Osteoblast (primary cell): ENCODE measurements around the gene CNPY1. TPM values are rescaled to one million over a fixed set of nuclear protein-coding genes. Genes with fewer than 3 reads are reported as not detected.

Experiments used
- DNase-seq: peaks from one replicate; pipeline ENCODE4 v3.0.0; 2011; ENCODE audit warnings: low spot score, mixed read lengths; ENCODE audit not compliant: insufficient read length; ENCODE audit errors: missing footprints
- H2AFZ ChIP-seq: 2 replicates; pipeline ENCODE4 v1.6.0; 2011; ENCODE audit warnings: mild to moderate bottlenecking, low read length
- H3K27ac ChIP-seq: 2 replicates; pipeline ENCODE4 v1.5.1; 2011; ENCODE audit warnings: mild to moderate bottlenecking, low read depth, low read length, moderate library complexity
- H3K27me3 ChIP-seq: 2 replicates; pipeline ENCODE4 v1.6.0; 2012; ENCODE audit warnings: mild to moderate bottlenecking, control low read depth, inconsistent platforms, low read length, moderate library complexity; ENCODE audit not compliant: insufficient read depth
- H3K36me3 ChIP-seq: 2 replicates; pipeline ENCODE4 v1.5.1; 2011; ENCODE audit warnings: mild to moderate bottlenecking, low read length, control low read depth, moderate library complexity; ENCODE audit not compliant: insufficient read depth
- H3K4me1 ChIP-seq: 2 replicates; pipeline ENCODE4 v1.5.1; 2011; ENCODE audit warnings: mild to moderate bottlenecking, low read length, control low read depth, moderate library complexity; ENCODE audit not compliant: insufficient read depth
- H3K4me2 ChIP-seq: 2 replicates; pipeline ENCODE4 v1.6.0; 2011; ENCODE audit warnings: mild to moderate bottlenecking, low read length; ENCODE audit not compliant: insufficient read depth
- H3K4me3 ChIP-seq: fragments of 200-600 bp; sonication (generic); 3 replicates; pipeline ENCODE4 v1.5.1; 2012; ENCODE audit warnings: mild to moderate bottlenecking, low read length, inconsistent platforms; ENCODE audit not compliant: insufficient read depth
- H3K79me2 ChIP-seq: 2 replicates; pipeline ENCODE4 v1.6.0; 2012; ENCODE audit warnings: mild to moderate bottlenecking, low read length, control low read depth, inconsistent platforms; ENCODE audit not compliant: insufficient read depth
- H3K9me3 ChIP-seq: 2 replicates; pipeline ENCODE4 v1.5.1; 2011; ENCODE audit warnings: low read depth, low read length, control low read depth
- H4K20me1 ChIP-seq: 2 replicates; pipeline ENCODE4 v1.6.0; 2012; ENCODE audit warnings: mild to moderate bottlenecking, low read length, control low read depth; ENCODE audit not compliant: insufficient read depth
- total RNA-seq: library from RNA; depleted of rRNA; stranded (reverse); fragments of >200 nt; gene quantifications from 2 replicates; pipeline ENCODE4 v1.2.3, GENCODE V29; 2012
- TF ChIP-seq, protein P1 (sequence below): IDR thresholded peaks from 2 replicates; pipeline ENCODE4 v1.5.1; 2011; ENCODE audit warnings: mild to moderate bottlenecking, low read depth, low read length, moderate library complexity; ENCODE audit errors: extremely low read depth

CNPY1 gene
- total RNA-seq, 1 donor: not detected

DNA sequence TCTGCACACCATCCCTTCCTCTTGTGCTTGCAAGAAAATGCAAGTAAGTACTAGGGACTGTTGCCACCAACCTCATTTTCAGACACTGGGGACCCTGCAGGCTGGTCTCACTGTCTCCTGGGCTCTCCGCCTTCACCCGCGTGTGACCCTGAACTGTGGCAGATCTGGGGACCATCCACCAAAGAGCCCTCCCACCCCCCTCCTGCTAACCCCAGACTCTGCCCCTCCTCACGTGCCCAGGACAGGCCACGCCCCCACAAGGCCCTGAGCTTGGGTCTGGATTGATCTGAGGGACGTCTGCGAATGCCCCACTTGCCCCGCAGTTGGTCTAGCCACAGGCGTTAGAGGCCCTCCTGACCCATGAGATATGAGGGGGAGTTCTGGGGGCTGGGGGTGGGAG is 8.1 kb downstream of the CNPY1 start:
- H3K27me3 ChIP-seq: peaks cover 25% of the 10 kb centered on the region
- no peak overlapping the region for H3K4me3 ChIP-seq
- H2AFZ ChIP-seq: no peak overlapping the region
- H3K4me2 ChIP-seq: no peak overlapping the region
- no peaks in the 10 kb centered on the region for H3K4me1 ChIP-seq
- TF ChIP-seq, protein P1, sequence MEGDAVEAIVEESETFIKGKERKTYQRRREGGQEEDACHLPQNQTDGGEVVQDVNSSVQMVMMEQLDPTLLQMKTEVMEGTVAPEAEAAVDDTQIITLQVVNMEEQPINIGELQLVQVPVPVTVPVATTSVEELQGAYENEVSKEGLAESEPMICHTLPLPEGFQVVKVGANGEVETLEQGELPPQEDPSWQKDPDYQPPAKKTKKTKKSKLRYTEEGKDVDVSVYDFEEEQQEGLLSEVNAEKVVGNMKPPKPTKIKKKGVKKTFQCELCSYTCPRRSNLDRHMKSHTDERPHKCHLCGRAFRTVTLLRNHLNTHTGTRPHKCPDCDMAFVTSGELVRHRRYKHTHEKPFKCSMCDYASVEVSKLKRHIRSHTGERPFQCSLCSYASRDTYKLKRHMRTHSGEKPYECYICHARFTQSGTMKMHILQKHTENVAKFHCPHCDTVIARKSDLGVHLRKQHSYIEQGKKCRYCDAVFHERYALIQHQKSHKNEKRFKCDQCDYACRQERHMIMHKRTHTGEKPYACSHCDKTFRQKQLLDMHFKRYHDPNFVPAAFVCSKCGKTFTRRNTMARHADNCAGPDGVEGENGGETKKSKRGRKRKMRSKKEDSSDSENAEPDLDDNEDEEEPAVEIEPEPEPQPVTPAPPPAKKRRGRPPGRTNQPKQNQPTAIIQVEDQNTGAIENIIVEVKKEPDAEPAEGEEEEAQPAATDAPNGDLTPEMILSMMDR: no peak
- H4K20me1 ChIP-seq: no peaks in the 10 kb centered on the region
- no peaks in the 10 kb centered on the region for H3K9me3 ChIP-seq
- DNase-seq: peak; percentile 78
- H3K27ac ChIP-seq: no peak overlapping the region
- H3K79me2 ChIP-seq: no peaks in the 10 kb centered on the region
- H3K36me3 ChIP-seq: no peaks in the 10 kb centered on the region

DNA sequence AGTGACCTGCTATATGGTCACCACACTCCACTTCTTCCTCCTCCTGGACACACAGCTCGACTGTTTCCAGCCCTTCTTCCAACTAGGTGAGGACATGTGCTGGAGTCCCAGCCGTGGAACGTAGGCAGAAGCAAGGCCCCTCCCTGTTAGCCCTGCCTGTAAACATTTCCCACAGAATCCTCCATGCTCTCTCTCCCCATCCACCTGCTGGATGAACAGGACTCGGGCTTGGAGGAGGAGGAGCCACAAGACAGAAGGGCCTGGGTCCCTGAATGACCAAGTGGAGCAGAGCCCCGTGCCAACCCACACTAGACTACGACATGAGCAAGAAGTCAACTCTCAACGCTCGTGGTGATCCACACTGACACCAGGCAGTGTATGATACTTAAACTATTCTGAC is 9.9 kb downstream of the CNPY1 start:
- H3K4me1 ChIP-seq: peaks cover 4% of the 10 kb centered on the region
- no peak overlapping the region for H3K4me2 ChIP-seq
- no peak overlapping the region for H3K27ac ChIP-seq
- TF ChIP-seq, protein P1: no peak
- no peak overlapping the region for H2AFZ ChIP-seq
- H3K36me3 ChIP-seq: no peaks in the 10 kb centered on the region
- H3K4me3 ChIP-seq: no peak overlapping the region
- H3K27me3 ChIP-seq: peaks cover 43% of the 10 kb centered on the region
- H4K20me1 ChIP-seq: no peaks in the 10 kb centered on the region
- no peaks in the 10 kb centered on the region for H3K9me3 ChIP-seq
- H3K79me2 ChIP-seq: no peaks in the 10 kb centered on the region
- peak; percentile 45 for DNase-seq

DNA sequence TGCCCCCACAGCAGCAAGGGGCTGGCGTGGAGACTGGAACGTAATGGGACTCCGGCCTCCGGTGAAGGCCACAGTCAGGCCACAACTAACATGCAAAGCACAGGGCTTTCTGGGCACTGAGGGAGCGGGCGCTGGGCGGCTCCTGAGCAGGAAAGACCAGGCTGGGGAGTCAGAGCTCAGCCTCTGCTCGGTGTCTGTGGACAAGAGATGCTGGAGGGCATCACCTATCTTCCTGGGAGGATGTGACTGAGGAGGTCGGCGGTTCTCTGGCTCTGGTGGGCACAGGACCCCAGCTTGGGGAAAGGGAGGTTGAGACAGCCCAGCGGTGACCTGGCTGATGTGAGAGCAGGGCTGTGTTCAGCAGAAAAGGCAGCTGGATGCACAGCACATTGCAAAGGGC is 11.7 kb downstream of the CNPY1 start:
- Histone ChIP-seq H2AFZ (no peak overlapping the region), H3K4me1 (peaks cover 4% of the 10 kb centered on the region), H3K27me3 (peaks cover 51% of the 10 kb centered on the region), H4K20me1 (no peaks in the 10 kb centered on the region), H3K27ac (no peak overlapping the region), H3K79me2 (no peaks in the 10 kb centered on the region), H3K36me3 (no peaks in the 10 kb centered on the region), H3K4me3 (no peak overlapping the region), H3K4me2 (no peak overlapping the region), H3K9me3 (no peaks in the 10 kb centered on the region)
- DNase-seq: peak; percentile 34
- TF ChIP-seq, protein P1: no peak

DNA sequence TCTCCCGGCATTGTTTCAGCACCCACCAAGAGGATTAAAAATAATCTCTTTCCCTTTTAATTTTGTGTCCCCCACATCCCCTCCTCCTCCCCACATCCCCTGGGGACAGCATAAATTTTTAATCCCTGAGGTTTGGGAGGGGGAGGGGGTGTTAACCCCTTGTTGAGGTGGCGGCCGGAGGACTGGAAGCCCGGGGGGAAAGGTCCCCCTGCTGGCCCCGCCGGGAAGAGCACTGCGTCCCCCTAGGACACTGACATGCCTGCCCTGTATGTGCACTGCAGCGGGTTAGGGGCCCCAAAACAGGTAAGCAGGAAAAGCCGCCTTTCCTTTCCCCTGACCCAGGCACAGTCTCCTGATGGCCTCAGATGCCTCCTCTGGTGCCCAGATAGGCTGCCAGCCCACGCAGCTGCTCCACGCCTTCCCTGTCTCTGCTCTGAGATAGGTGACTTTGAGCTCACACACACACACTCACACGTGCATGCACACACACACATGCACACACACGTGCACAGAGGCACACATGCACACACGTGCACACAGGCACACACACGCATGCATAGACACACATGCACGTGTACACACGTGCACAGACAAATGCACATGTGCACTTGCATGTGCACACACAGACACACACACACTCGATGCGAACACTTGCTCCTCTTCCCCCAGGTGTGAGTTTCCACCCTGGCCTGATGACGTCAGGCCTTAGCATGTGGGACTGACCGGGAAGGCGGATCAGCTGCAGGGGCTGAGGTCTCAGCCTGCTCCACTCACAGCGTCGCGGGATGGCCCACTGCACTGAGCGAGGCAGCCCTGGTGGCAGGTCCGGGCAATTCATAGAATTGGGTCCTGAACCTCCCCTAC is 12.3 kb downstream of the CNPY1 start:
- Histone ChIP-seq H3K79me2 (no peaks in the 10 kb centered on the region), H3K4me2 (peak overlapping the region; percentile 45), H3K27me3 (peaks cover 48% of the 10 kb centered on the region)

More for the DNA sequence above, 12.3 kb downstream of the CNPY1 start:
- Histone ChIP-seq H3K4me1 (peaks cover 4% of the 10 kb centered on the region), H3K27ac (no peak overlapping the region), H3K36me3 (no peaks in the 10 kb centered on the region), H3K9me3 (no peaks in the 10 kb centered on the region), H4K20me1 (no peaks in the 10 kb centered on the region), H2AFZ (no peak overlapping the region), H3K4me3 (no peak overlapping the region)
- TF ChIP-seq, protein P1: peak; percentile 41
- DNase-seq: peak; percentile 90
